H1 (cell line): ENCODE results near the gene PITPNC1. TPM values are rescaled to one million over a fixed set of nuclear protein-coding genes. Genes with fewer than 3 reads are reported as not detected.

Source experiments
- CTCF ChIA-PET: fragments of 300-600 bp; sonication (Branson Sonifier 250); formaldehyde crosslinking; loops from one replicate; lab custom pipeline; 2021; ENCODE audit not compliant: partially characterized antibody; lab: Charles Lee
- POLR2A ChIA-PET: fragments of 300-600 bp; sonication (Branson Sonifier 250); formaldehyde crosslinking; loops from one replicate; lab custom pipeline; 2021; ENCODE audit warnings: inconsistent platforms; ENCODE audit not compliant: partially characterized antibody; lab: Charles Lee
- DNase-seq, 2 experiments: peaks; one replicate each; pipeline versions ENCODE4 v3.0.0 to v3.0.0-alpha.2; 2010 to 2022; ENCODE audit warnings: low spot score in 2 of 2, low read depth in 1 of 2, mixed read lengths in 1 of 2
- FAIRE-seq: peaks from 2 replicates; lab custom pipeline; 2011; peaks lifted over from hg19 to GRCh38; lab: Jason Lieb, UNC
- H2AFZ ChIP-seq: 2 replicates; pipeline ENCODE4 v1.8.1; 2012; ENCODE audit warnings: low read length, inconsistent platforms
- H2AK5ac ChIP-seq: 2 replicates; pipeline ENCODE4 v1.6.1; 2013; ENCODE audit warnings: low read depth, low read length
- H2BK120ac ChIP-seq: replicated peaks from 2 replicates; pipeline ENCODE3; 2013; ENCODE audit warnings: low read depth, low read length, inconsistent platforms
- H2BK12ac ChIP-seq: 2 replicates; pipeline ENCODE4 v1.6.1; 2013; ENCODE audit warnings: low read depth, low read length
- H2BK15ac ChIP-seq: 2 replicates; pipeline ENCODE4 v1.6.1; 2013; ENCODE audit warnings: low read length
- H2BK20ac ChIP-seq: 2 replicates; pipeline ENCODE4 v1.6.1; 2013; ENCODE audit warnings: low read length
- H2BK5ac ChIP-seq: 2 replicates; pipeline ENCODE4 v1.6.1; 2013; ENCODE audit warnings: low read depth, low read length
- H3K14ac ChIP-seq: 2 replicates; pipeline ENCODE4 v1.6.1; 2013; ENCODE audit warnings: inconsistent platforms; ENCODE audit not compliant: insufficient read length
- H3K18ac ChIP-seq: 2 replicates; pipeline ENCODE4 v1.6.1; 2013; ENCODE audit warnings: low read length; ENCODE audit errors: extremely low read depth
- H3K23ac ChIP-seq: 2 replicates; pipeline ENCODE4 v1.6.1; 2013; ENCODE audit warnings: inconsistent platforms; ENCODE audit not compliant: insufficient read length
- H3K23me2 ChIP-seq: 2 replicates; pipeline ENCODE4 v1.6.1; 2013; ENCODE audit warnings: low read depth, low read length
- H3K27ac ChIP-seq: 2 replicates; pipeline ENCODE4 v1.6.1; 2011; ENCODE audit warnings: low read depth, low read length, inconsistent platforms
- H3K27me3 ChIP-seq, 4 experiments: replicated peaks in 1 of 4; 1 replicate in 1 of 4; 2 replicates in 3 of 4; pipeline versions ENCODE4 v1.6.1 to v1.8.1; 2011 to 2013; ENCODE audit warnings: low read length in 3 of 4, mild to moderate bottlenecking in 3 of 4, inconsistent platforms in 2 of 4, mixed read lengths in 2 of 4, moderate library complexity in 1 of 4; ENCODE audit not compliant: control insufficient read depth in 3 of 4, insufficient read depth in 3 of 4; ENCODE audit errors: extremely low read depth in 1 of 4
- H3K36me3 ChIP-seq, 4 experiments: 2 replicates each; pipeline versions ENCODE4 v1.6.1 to v1.8.1; 2011 to 2013; ENCODE audit warnings: mild to moderate bottlenecking in 4 of 4, low read length in 3 of 4, moderate library complexity in 2 of 4, control low read depth in 1 of 4, inconsistent platforms in 1 of 4; ENCODE audit not compliant: insufficient read depth in 4 of 4, control insufficient read depth in 2 of 4
- H3K4ac ChIP-seq: replicated peaks from 2 replicates; pipeline ENCODE3; 2013; ENCODE audit warnings: low read length, low read depth, mixed read lengths, inconsistent platforms; ENCODE audit not compliant: insufficient read length
- H3K4me1 ChIP-seq, 4 experiments: replicated peaks in 1 of 4; 1 replicate in 1 of 4; 2 replicates in 3 of 4; pipeline versions ENCODE4 v1.6.1 to v1.8.1; 2011 to 2013; ENCODE audit warnings: low read length in 3 of 4, inconsistent platforms in 2 of 4, mixed read lengths in 1 of 4; ENCODE audit not compliant: insufficient read depth in 4 of 4, control insufficient read depth in 3 of 4
- H3K4me2 ChIP-seq, 2 experiments: 2 replicates each; pipeline versions ENCODE4 v1.6.1 to v1.8.1; 2011 to 2013; ENCODE audit warnings: low read depth in 2 of 2, low read length in 2 of 2, control low read depth in 1 of 2, inconsistent platforms in 1 of 2, mild to moderate bottlenecking in 1 of 2; ENCODE audit not compliant: insufficient read depth in 1 of 2
- H3K4me3 ChIP-seq, 4 experiments: fragments of 200-600, 300-600 bp in 1 of 4; sonication (generic), shearing (Covaris generic), sonication (Bioruptor Twin) in 1 of 4; 2 replicates each; pipeline versions ENCODE4 v1.5.1 to v1.8.1; 2011 to 2016; ENCODE audit warnings: low read length in 4 of 4, low read depth in 3 of 4, control low read depth in 2 of 4, inconsistent platforms in 2 of 4, mild to moderate bottlenecking in 2 of 4, mixed read lengths in 1 of 4, moderate library complexity in 1 of 4; ENCODE audit not compliant: insufficient read depth in 2 of 4; ENCODE audit errors: extremely low read depth in 1 of 4
- H3K56ac ChIP-seq: replicated peaks from 2 replicates; pipeline ENCODE3; 2013; ENCODE audit warnings: low read depth, mild to moderate bottlenecking, mixed read lengths, low read length, inconsistent platforms; ENCODE audit not compliant: insufficient read length
- H3K79me1 ChIP-seq: 2 replicates; pipeline ENCODE4 v1.6.1; 2013; ENCODE audit warnings: low read depth, low read length, control low read depth
- H3K79me2 ChIP-seq, 2 experiments: 2 replicates each; pipeline versions ENCODE4 v1.6.1 to v1.8.1; 2012 to 2013; ENCODE audit warnings: low read length in 2 of 2, mild to moderate bottlenecking in 2 of 2, inconsistent platforms in 1 of 2; ENCODE audit not compliant: insufficient read depth in 2 of 2, control insufficient read depth in 1 of 2
- H3K9ac ChIP-seq, 4 experiments: replicated peaks in 1 of 4; 1 replicate in 1 of 4; 2 replicates in 3 of 4; pipeline versions ENCODE4 v1.6.1 to v1.8.1; 2011 to 2013; ENCODE audit warnings: low read depth in 3 of 4, low read length in 3 of 4, control low read depth in 2 of 4, mild to moderate bottlenecking in 2 of 4, moderate library complexity in 2 of 4, inconsistent platforms in 1 of 4; ENCODE audit errors: extremely low read depth in 1 of 4
- H3K9me3 ChIP-seq, 2 experiments: 2 replicates each; pipeline versions ENCODE4 v1.6.1 to v1.8.1; 2012 to 2013; ENCODE audit warnings: mild to moderate bottlenecking in 2 of 2, moderate library complexity in 2 of 2, control low read depth in 1 of 2, inconsistent platforms in 1 of 2, low read depth in 1 of 2, low read length in 1 of 2, mixed read lengths in 1 of 2; ENCODE audit not compliant: insufficient read depth in 2 of 2
- H4K20me1 ChIP-seq, 2 experiments: replicated peaks in 1 of 2; 2 replicates each; pipeline versions ENCODE3 to v1.8.1; 2011 to 2013; ENCODE audit warnings: inconsistent platforms in 2 of 2, low read length in 2 of 2, mild to moderate bottlenecking in 1 of 2; ENCODE audit not compliant: insufficient read depth in 2 of 2, control insufficient read depth in 1 of 2
- H4K5ac ChIP-seq: 2 replicates; pipeline ENCODE4 v1.6.1; 2013; ENCODE audit warnings: low read length, low read depth, mixed read lengths, inconsistent platforms; ENCODE audit not compliant: insufficient read length
- H4K8ac ChIP-seq: 2 replicates; pipeline ENCODE4 v1.8.0; 2013; ENCODE audit warnings: mild to moderate bottlenecking, moderate library complexity, low read length, inconsistent platforms; ENCODE audit not compliant: insufficient read depth; ENCODE audit errors: extremely low read depth
- H4K91ac ChIP-seq: replicated peaks from 2 replicates; pipeline ENCODE3; 2013; ENCODE audit warnings: low read length, mixed read lengths, inconsistent platforms; ENCODE audit not compliant: insufficient read length
- BRCA1 ChIP-seq: IDR thresholded peaks from 2 replicates; pipeline ENCODE4 v1.6.1; 2012; ENCODE audit warnings: low read depth, low read length, improper control_type of control experiment
- CBX8 ChIP-seq: fragments of 300-800, 300-1000 bp; sonication (generic); IDR thresholded peaks from 2 replicates; pipeline ENCODE4 v1.7.1; 2016; ENCODE audit warnings: low read depth, low read length, borderline replicate concordance
- CREB1 ChIP-seq: IDR thresholded peaks from 2 replicates; pipeline ENCODE4 v1.6.1; 2012; ENCODE audit warnings: inconsistent platforms
- CTBP2 ChIP-seq: IDR thresholded peaks from 2 replicates; pipeline ENCODE4 v1.7.0; 2011; ENCODE audit warnings: borderline replicate concordance, mild to moderate bottlenecking, moderate library complexity, mixed read lengths, low read length; ENCODE audit not compliant: insufficient read depth, insufficient read length
- HDAC2 ChIP-seq, 2 experiments: fragments of 300-600 bp in 1 of 2; sonication (generic) in 1 of 2; IDR thresholded peaks; 2 replicates each; pipeline ENCODE4 v1.6.1; 2011 to 2012; ENCODE audit warnings: low read depth in 2 of 2, low read length in 2 of 2, mild to moderate bottlenecking in 2 of 2, moderate library complexity in 2 of 2, borderline replicate concordance in 1 of 2, inconsistent platforms in 1 of 2
- NANOG ChIP-seq: IDR thresholded peaks from 2 replicates; pipeline ENCODE4 v1.6.1; 2011; ENCODE audit warnings: low read length, low read depth, mild to moderate bottlenecking, inconsistent platforms; ENCODE audit not compliant: insufficient read depth, poor library complexity, severe bottlenecking
- POLR2A ChIP-seq, 2 experiments: IDR thresholded peaks; 1 replicate in 1 of 2; 2 replicates in 1 of 2; pipeline ENCODE4 v1.6.1; 2011; ENCODE audit warnings: low read depth in 2 of 2, low read length in 2 of 2, mild to moderate bottlenecking in 2 of 2; ENCODE audit errors: control extremely low read depth in 1 of 2
- POLR2AphosphoS5 ChIP-seq: IDR thresholded peaks from 2 replicates; pipeline ENCODE4 v1.6.1; 2011; ENCODE audit warnings: low read depth, low read length
- SAP30 ChIP-seq: fragments of 300-600 bp; sonication (generic); IDR thresholded peaks from 2 replicates; pipeline ENCODE4 v1.7.1; 2012; ENCODE audit warnings: low read length, moderate library complexity, mild to moderate bottlenecking, inconsistent platforms; ENCODE audit not compliant: insufficient read depth, insufficient replicate concordance
- SIN3A ChIP-seq, 2 experiments: IDR thresholded peaks in 1 of 2; conservative IDR thresholded peaks in 1 of 2; 2 replicates each; pipeline ENCODE4 v1.6.1; 2011 to 2012; ENCODE audit warnings: low read length in 2 of 2, improper control_type of control experiment in 1 of 2, low read depth in 1 of 2, mild to moderate bottlenecking in 1 of 2
- SP4 ChIP-seq: IDR thresholded peaks from 2 replicates; pipeline ENCODE4 v1.6.1; 2012; ENCODE audit warnings: low read length, inconsistent platforms
- TAF7 ChIP-seq: optimal IDR thresholded peaks from 2 replicates; pipeline ENCODE3; 2011; ENCODE audit warnings: low read depth, mild to moderate bottlenecking, inconsistent platforms, low read length, moderate library complexity, borderline replicate concordance
- TCF12 ChIP-seq: IDR thresholded peaks from 2 replicates; pipeline ENCODE4 v1.6.1; 2011; ENCODE audit warnings: low read depth, mild to moderate bottlenecking, low read length
- TEAD4 ChIP-seq: IDR thresholded peaks from 2 replicates; pipeline ENCODE4 v1.6.1; 2012; ENCODE audit warnings: low read depth, low read length, inconsistent platforms, mixed read lengths
- ZNF274 ChIP-seq: IDR thresholded peaks from 2 replicates; pipeline ENCODE4 v1.7.0; 2012; ENCODE audit warnings: low read length, borderline replicate concordance; ENCODE audit errors: extremely low read depth
- WGBS, 2 experiments: shearing (Covaris generic) in 1 of 2; methylation state at CpG; one replicate each; pipeline versions ENCODE4 v1.1.6 to v1.1.7; 2013 to 2015; ENCODE audit warnings: low lambda C conversion rate in 2 of 2, mixed read lengths in 2 of 2, inconsistent platforms in 1 of 2, low coverage in 1 of 2, missing lambda C conversion rate in 1 of 2; ENCODE audit not compliant: insufficient replicate concordance in 2 of 2, insufficient coverage in 1 of 2, insufficient read length in 1 of 2; ENCODE audit errors: extremely low coverage in 1 of 2, missing lambda C conversion rate in 1 of 2; 5-methylcytosine and 5-hydroxymethylcytosine counted together
- polyA plus RNA-seq, 7 experiments: library from polyadenylated mRNA; depleted of rRNA in 3 of 7; stranded (reverse) in 5 of 7; unstranded in 2 of 7; fragments of >200 nt in 5 of 7; fragments of 200-250 nt in 2 of 7; gene quantifications; 1 replicate in 5 of 7; 2 replicates in 1 of 7; 4 replicates in 1 of 7; pipeline versions ENCODE4 v1.2.1 to v1.2.3, GENCODE V29; 2011 to 2013; ENCODE audit warnings: missing spikeins in 2 of 7, mixed read lengths in 2 of 7
- total RNA-seq: library from RNA; stranded (reverse); fragmentation: NEBNext Ultra II Directional; extraction: Animal tissue kit (Norgen Biotek cat#: 25700); gene quantifications from 2 replicates; pipeline ENCODE4 v1.2.1, GENCODE V29; 2021

The PITPNC1 gene
- total and polyA plus RNA-seq, 2 of the 8 experiments (the other 6 are each of a cell fraction or from before 2014, with no cell fraction given) = 17.6 to 54.7 TPM

DNA sequence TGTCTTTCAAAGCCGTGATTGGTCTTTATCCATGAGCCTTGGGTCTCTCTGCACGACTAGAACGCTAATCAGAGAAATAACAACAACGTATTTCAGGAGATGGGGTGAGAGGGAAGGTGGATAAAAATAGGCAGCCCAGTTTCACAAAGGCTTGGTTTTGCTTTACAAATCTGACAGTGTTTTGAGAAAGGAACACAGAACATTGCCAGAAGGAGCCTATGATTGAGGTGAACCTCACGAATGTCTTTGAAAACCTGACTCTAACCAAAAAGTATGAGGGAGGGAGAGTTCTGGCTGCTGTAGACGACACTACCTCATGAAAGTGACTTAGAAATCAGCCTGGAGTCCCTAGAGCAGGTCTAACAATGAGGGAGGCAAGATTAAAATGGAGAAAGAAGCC, 302.6 kb downstream of the PITPNC1 start:
- Histone ChIP-seq H3K18ac (no peak overlapping the region), H3K79me1 (no peaks in the 10 kb centered on the region), H2AFZ (no peak overlapping the region), H4K5ac (no peak overlapping the region), H3K23ac (no peak overlapping the region), H3K56ac (no peak overlapping the region), H2BK15ac (no peak overlapping the region), H4K20me1 (no peaks in the 10 kb centered on the region), H3K23me2 (no peaks in the 10 kb centered on the region), H3K4me1 (no peaks in the 10 kb centered on the region), H2BK120ac (no peak overlapping the region), H2BK20ac (no peak overlapping the region), H3K79me2 (no peaks in the 10 kb centered on the region), H3K4ac (no peak overlapping the region), H3K14ac (no peak overlapping the region), H3K4me3 (no peak overlapping the region), H2BK5ac (no peak overlapping the region), H3K36me3 (no peaks in the 10 kb centered on the region), H3K9me3 (no peaks in the 10 kb centered on the region), H3K9ac (no peak overlapping the region), H4K8ac (no peak overlapping the region), H3K4me2 (no peak overlapping the region), H4K91ac (no peak overlapping the region), H3K27me3 (no peaks in the 10 kb centered on the region), H2BK12ac (no peak overlapping the region), H2AK5ac (no peak overlapping the region), H3K27ac (no peak overlapping the region)
- ChIA-PET CTCF (interaction anchor here (0.6 to 2.4 kb wide), 6 partner anchors 7 to 718 kb away, joined by 3 to 7 read pairs (median 4); no protein-coding TSS in a partner anchor), POLR2A (no interaction called here)
- WGBS, 2 experiments = 92% methylated on average over 6 of the region's 6 CpGs; no CpG with 5 or more reads in 1 of the 2 experiments
- no peak for FAIRE-seq
- DNase-seq = no peak
- TF ChIP-seq CTBP2 (no peak), TEAD4 (no peak), BRCA1 (no peak), NANOG (no peak), CREB1 (no peak), HDAC2 (IDR thresholded peaks at IDR 0.05; ENCODE audit: borderline replicate concordance in 1 of 2, low read depth in 2 of 2, low read length in 2 of 2) (no peak), TAF7 (no peak), POLR2A (IDR thresholded peaks at IDR 0.05; ENCODE audit: control extremely low read depth in 1 of 2, low read depth in 2 of 2, low read length in 2 of 2) (no peak), SAP30 (no peak), CBX8 (no peak), ZNF274 (no peak), SIN3A (conservative IDR thresholded peaks at IDR 0.05 in 1 of 2, IDR thresholded peaks at IDR 0.05 in 1 of 2; ENCODE audit: low read depth in 1 of 2, low read length in 2 of 2) (no peak), TCF12 (no peak), SP4 (no peak), POLR2AphosphoS5 (no peak)
